HG03064 (cell line): ENCODE results near the gene ATP8A1.
"Not testable (repeated sequence)": the region's sequence is repeated elsewhere in the genome, so short reads cannot be mapped to it uniquely, and the experiment has no call there.

Source experiments
- ATAC-seq: cut with Tn5 transposase; IDR thresholded peaks from one replicate; pipeline ENCODE4 v1.9.1; 2021; ENCODE audit warnings: low read depth; ENCODE audit not compliant: unreplicated experiment

ATP8A1 gene

GRCh38 chr4:42478946-42479345, 178.0 kb downstream of the ATP8A1 start:
- no peak for ATAC-seq

- ATAC-seq = no peak
Measured at GRCh38 chr4:42478509-42478908, 178.4 kb downstream of the ATP8A1 start.

- ATAC-seq = no peak
Measured at GRCh38 chr4:42474406-42474805, 182.5 kb downstream of the ATP8A1 start.

- ATAC-seq = no peak
Measured at GRCh38 chr4:42473071-42473684, 183.7 kb downstream of the ATP8A1 start.

GRCh38 chr4:42471896-42472295, 185.0 kb downstream of the ATP8A1 start:
- ATAC-seq = no peak

- no peak for ATAC-seq
Measured at GRCh38 chr4:42470023-42470422, 186.9 kb downstream of the ATP8A1 start.

GRCh38 chr4:42467777-42468176, 189.1 kb downstream of the ATP8A1 start:
- ATAC-seq = not testable (repeated sequence)

GRCh38 chr4:42466273-42466844, 190.5 kb downstream of the ATP8A1 start:
- ATAC-seq = no peak

GRCh38 chr4:42464550-42465094, 192.3 kb downstream of the ATP8A1 start:
- no peak for ATAC-seq

- not testable (repeated sequence) for ATAC-seq
Measured at GRCh38 chr4:42461216-42461615, 195.7 kb downstream of the ATP8A1 start.

- peak; percentile 96 for ATAC-seq
Measured at GRCh38 chr4:42460043-42460442, 196.9 kb downstream of the ATP8A1 start.

- no peak for ATAC-seq
Measured at GRCh38 chr4:42458657-42459056, 198.2 kb downstream of the ATP8A1 start.

GRCh38 chr4:42454755-42455420, 202.0 kb downstream of the ATP8A1 start:
- no peak for ATAC-seq

GRCh38 chr4:42453612-42454011, 203.3 kb downstream of the ATP8A1 start:
- no peak for ATAC-seq

GRCh38 chr4:42452823-42453222, 204.1 kb downstream of the ATP8A1 start:
- no peak for ATAC-seq

- no peak for ATAC-seq
Measured at GRCh38 chr4:42446823-42447222, 210.1 kb downstream of the ATP8A1 start.

- no peak for ATAC-seq
Measured at GRCh38 chr4:42445038-42445437, 211.9 kb downstream of the ATP8A1 start.

GRCh38 chr4:42442601-42443000, 214.3 kb downstream of the ATP8A1 start:
- no peak for ATAC-seq

- ATAC-seq = no peak
Measured at GRCh38 chr4:42440083-42440482, 216.8 kb downstream of the ATP8A1 start.

GRCh38 chr4:42436928-42437565, 219.9 kb downstream of the ATP8A1 start:
- no peak for ATAC-seq

- no peak for ATAC-seq
Measured at GRCh38 chr4:42428036-42428435, 228.9 kb downstream of the ATP8A1 start.
